K562 (cell line): ENCODE data around the gene IDNK. TPM values are rescaled to one million over a fixed set of nuclear protein-coding genes. Genes with fewer than 3 reads are reported as not detected.

Source experiments
- CEBPB ChIP-seq: fragments of 450-650 bp; IDR thresholded peaks from 2 replicates; pipeline ENCODE4 v1.6.1; 2016; ENCODE audit warnings: missing genetic modification characterization, missing compliant biosample characterization
- ETS1 ChIP-seq: conservative IDR thresholded peaks from 2 replicates; pipeline ENCODE4 v1.6.1; 2011; ENCODE audit warnings: low read depth, mild to moderate bottlenecking, low read length; ENCODE audit not compliant: control insufficient read depth
- GTF3C2 ChIP-seq: IDR thresholded peaks from 3 replicates; pipeline ENCODE4 v1.6.1; 2011; ENCODE audit warnings: borderline replicate concordance, mild to moderate bottlenecking, moderate library complexity; ENCODE audit not compliant: insufficient read length; ENCODE audit errors: extremely low read depth
- MED1 ChIP-seq: sonication (generic); formaldehyde crosslinking; IDR thresholded peaks from 2 replicates; pipeline ENCODE4 v1.8.1; 2023; ENCODE audit warnings: missing genetic modification reagents, borderline replicate concordance
- REST ChIP-seq, 2 experiments: fragments of 450-650 bp; formaldehyde crosslinking in 1 of 2; IDR thresholded peaks; 2 replicates each; pipeline versions ENCODE4 v1.4.0 to v1.6.1; 2014 to 2020; ENCODE audit warnings: mild to moderate bottlenecking in 2 of 2, borderline replicate concordance in 1 of 2, low read depth in 1 of 2
- RFX1 ChIP-seq: fragments of 450-650 bp; IDR thresholded peaks from 2 replicates; pipeline ENCODE4 v1.6.1; 2016; ENCODE audit warnings: mild to moderate bottlenecking, moderate library complexity
- SMC3 ChIP-seq: conservative IDR thresholded peaks from 2 replicates; pipeline ENCODE4 v1.6.1; 2011; ENCODE audit warnings: low read depth, low read length, improper control_type of control experiment; ENCODE audit not compliant: insufficient read depth
- TEAD1 ChIP-seq, 2 experiments: fragments of 450-650 bp in 1 of 2; sonication (generic) in 1 of 2; formaldehyde crosslinking; IDR thresholded peaks; 2 replicates each; pipeline versions ENCODE4 v1.4.0 to v1.8.0; 2020 to 2022; ENCODE audit warnings: mild to moderate bottlenecking in 2 of 2, missing genetic modification reagents in 1 of 2
- ZKSCAN8 ChIP-seq: fragments of 200-800 bp; sonication (Bioruptor generic); IDR thresholded peaks from 2 replicates; pipeline ENCODE4 v1.6.1; 2016; ENCODE audit warnings: missing genetic modification characterization, missing compliant biosample characterization
- ZNF134 ChIP-seq: fragments of 250-450 bp; sonication (Bioruptor Pico); conservative IDR thresholded peaks from 2 replicates; pipeline ENCODE4 v1.4.0; 2020
- ZNF436 ChIP-seq: fragments of 250-450, 450-650 bp; sonication (Bioruptor Pico); formaldehyde crosslinking; IDR thresholded peaks from 2 replicates; pipeline ENCODE4 v1.7.0; 2020; ENCODE audit warnings: mild to moderate bottlenecking
- ZNF445 ChIP-seq: fragments of 250-450 bp; sonication (Bioruptor Pico); IDR thresholded peaks from 2 replicates; pipeline ENCODE4 v1.4.0; 2020; ENCODE audit warnings: low read depth, mild to moderate bottlenecking, moderate library complexity
- ZNF57 ChIP-seq: fragments of 450-650 bp; formaldehyde crosslinking; IDR thresholded peaks from 2 replicates; pipeline ENCODE4 v1.4.0; 2020; ENCODE audit warnings: mild to moderate bottlenecking, moderate library complexity
- ZNF766 ChIP-seq: fragments of 200-800 bp; sonication (Bioruptor generic); conservative IDR thresholded peaks from 2 replicates; pipeline ENCODE4 v1.6.1; 2016; ENCODE audit warnings: missing genetic modification characterization, missing compliant biosample characterization
- polyA plus RNA-seq, 8 experiments: library from polyadenylated mRNA; depleted of rRNA in 4 of 8; stranded (reverse) in 5 of 8; unstranded in 3 of 8; fragments of >200 nt; fragmentation: Nextera tagmentation in 2 of 8; fragmentation: Illumina TruSeq in 1 of 8; extraction: Ambion mirVana in 2 of 8; extraction: Trizol in 1 of 8; gene quantifications; 2 replicates each; pipeline versions ENCODE4 v1.2.1 to v1.2.3, GENCODE V29; 2011 to 2014; ENCODE audit warnings: inconsistent platforms in 1 of 8, missing spikeins in 1 of 8
- total RNA-seq, 7 experiments: library from RNA; depleted of rRNA in 6 of 7; stranded (reverse); fragments of >200 nt in 6 of 7; fragmentation: Illumina TruSeq in 2 of 7; extraction: Trizol in 2 of 7; gene quantifications; 2 replicates each; pipeline versions ENCODE4 v1.2.1 to v1.2.3, GENCODE V29; 2011 to 2021; ENCODE audit warnings: low replicate concordance in 1 of 7

The IDNK gene
- total and polyA plus RNA-seq, 9 of the 15 experiments (the other 6 are each of a cell fraction or from before 2014, with no cell fraction given) = 0.41 to 1.1 (median 0.55) TPM

GRCh38 chr9:83620841-83621636 is 1.9 kb upstream of the IDNK start (continued):
- TF ChIP-seq ETS1 (no peak), TEAD1 (CRISPR knock-in tag; IDR thresholded peaks at IDR 0.05) (no peak), ZKSCAN8 (no peak), MED1 (no peak), ZNF436 (CRISPR knock-in tag) (no peak), ZNF445 (CRISPR knock-in tag) (no peak), ZNF766 (CRISPR knock-in tag) (no peak), ZNF134 (no peak), SMC3 (peak; percentile 60), RFX1 (no peak), REST (IDR thresholded peaks at IDR 0.05; ENCODE audit: borderline replicate concordance) (peak; percentile 59; the same call in 1 of the 2 replicates), REST (CRISPR knock-in tag; IDR thresholded peaks at IDR 0.05; ENCODE audit: low read depth) (no peak), CEBPB (tag) (0 out of 2 replicates have a peak, but pooled peaks have one; percentile 22), GTF3C2 (no peak), ZNF57 (no peak)
